Large intestine (tissue), 3 donors: ENCODE results near the gene PIK3C2B. TPM values are rescaled to one million over a fixed set of nuclear protein-coding genes. Genes with fewer than 3 reads are reported as not detected.

Source experiments
- DNase-seq, 2 donors: peaks; one replicate each; pipeline versions ENCODE4 v3.0.0 to v3.0.0-alpha.2; 2013
- H3K27ac ChIP-seq: one replicate; pipeline ENCODE4 v1.5.1; 2013; ENCODE audit warnings: low read length
- H3K27me3 ChIP-seq: 2 replicates; pipeline ENCODE4 v1.6.1; 2013; ENCODE audit warnings: low read length; ENCODE audit not compliant: control insufficient read depth, insufficient read depth
- H3K36me3 ChIP-seq: 2 replicates; pipeline ENCODE4 v1.6.1; 2013; ENCODE audit warnings: low read length; ENCODE audit not compliant: control insufficient read depth, insufficient read depth
- H3K4me1 ChIP-seq: one replicate; pipeline ENCODE4 v1.6.1; 2013; ENCODE audit warnings: low read length; ENCODE audit not compliant: control insufficient read depth, insufficient read depth
- H3K4me3 ChIP-seq: one replicate; pipeline ENCODE4 v1.5.1; 2013; ENCODE audit warnings: low read length
- H3K9me3 ChIP-seq: one replicate; pipeline ENCODE4 v1.6.1; 2013; ENCODE audit warnings: mild to moderate bottlenecking, low read depth, low read length, moderate library complexity; ENCODE audit not compliant: control insufficient read depth
- WGBS: methylation state at CpG from one replicate; pipeline ENCODE4 v1.1.5; 2013; ENCODE audit warnings: low lambda C conversion rate; ENCODE audit not compliant: insufficient coverage; 5-methylcytosine and 5-hydroxymethylcytosine counted together
- polyA plus RNA-seq: library from polyadenylated mRNA; unstranded; fragments of 120-200 nt; gene quantifications from one replicate; pipeline ENCODE4 v1.2.1, GENCODE V29; 2013

The PIK3C2B gene
- polyA plus RNA-seq, 1 donor = 26.3 TPM

- WGBS = 0% methylated on average over 2 of the region's 22 CpGs
- peak overlapping the region; percentile 72 for H3K4me3 ChIP-seq
- no peaks in the 10 kb centered on the region for H3K36me3 ChIP-seq
- peak in 1 of 2 donors; percentile 64 for DNase-seq
- H3K4me1 ChIP-seq = peaks cover 4% of the 10 kb centered on the region
- H3K27me3 ChIP-seq = no peaks in the 10 kb centered on the region
- H3K27ac ChIP-seq = peak overlapping the region; percentile 88
- no peaks in the 10 kb centered on the region for H3K9me3 ChIP-seq
These were observed 12.9 kb upstream of the PIK3C2B start for GRCh38 chr1:204507317-204508105.

GRCh38 chr1:204506969-204507316 is 12.3 kb upstream of the PIK3C2B start:
- H3K27ac ChIP-seq = peak overlapping the region; percentile 88
- DNase-seq = peak; percentile 90 to 94
- H3K27me3 ChIP-seq = no peaks in the 10 kb centered on the region

DNA sequence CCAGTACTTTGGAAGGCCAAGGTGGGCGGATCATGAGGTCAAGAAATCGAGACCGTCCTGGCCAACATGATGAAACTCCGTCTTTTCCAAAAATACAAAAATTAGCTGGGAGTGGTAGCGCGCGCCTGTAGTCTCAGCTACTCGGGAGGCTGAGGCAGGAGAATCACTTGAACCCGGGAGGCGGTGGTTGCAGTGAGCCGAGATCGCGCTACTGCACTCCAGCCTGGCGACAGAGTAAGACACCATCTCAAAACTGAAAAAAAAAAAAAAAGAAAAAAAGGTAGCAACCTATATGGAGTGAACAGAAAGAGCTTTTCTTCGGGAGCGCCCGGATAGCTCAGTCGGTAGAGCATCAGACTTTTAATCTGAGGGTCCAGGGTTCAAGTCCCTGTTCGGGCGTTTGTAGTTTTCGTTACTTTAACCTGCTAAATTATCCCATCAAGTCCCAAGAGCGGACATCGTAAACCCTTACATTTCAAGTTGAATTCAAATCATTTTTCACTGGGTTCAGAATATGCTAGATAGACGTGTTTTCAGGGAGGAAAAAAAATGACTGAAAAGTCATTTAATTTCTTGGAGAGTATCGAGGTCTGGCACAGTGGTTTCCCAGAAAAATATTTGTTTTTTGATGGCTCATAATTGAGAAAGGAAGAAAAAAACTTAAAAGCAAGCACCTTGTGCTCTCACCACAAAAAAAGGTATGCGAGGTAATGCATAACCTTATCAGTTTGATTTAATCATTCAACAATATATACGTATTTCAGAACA is 11.8 kb upstream of the PIK3C2B start:
- DNase-seq = peak; percentile 67 to 83
- Histone ChIP-seq H3K27ac (peak overlapping the region; percentile 88), H3K27me3 (no peaks in the 10 kb centered on the region), H3K4me3 (peak overlapping the region; percentile 72), H3K4me1 (peaks cover 4% of the 10 kb centered on the region), H3K9me3 (no peaks in the 10 kb centered on the region), H3K36me3 (no peaks in the 10 kb centered on the region)
- 0% methylated on average over 2 of the region's 27 CpGs for WGBS

More at GRCh38 chr1:204506969-204507316, 12.3 kb upstream of the PIK3C2B start:
- WGBS = no CpG with 5 or more reads among the region's 13 CpGs
- no peaks in the 10 kb centered on the region for H3K36me3 ChIP-seq
- peak overlapping the region; percentile 72 for H3K4me3 ChIP-seq
- H3K9me3 ChIP-seq = no peaks in the 10 kb centered on the region
- H3K4me1 ChIP-seq = peaks cover 4% of the 10 kb centered on the region

GRCh38 chr1:204505674-204506200 is 11.1 kb upstream of the PIK3C2B start:
- Histone ChIP-seq H3K27me3 (no peaks in the 10 kb centered on the region), H3K27ac (peak overlapping the region; percentile 88), H3K36me3 (no peaks in the 10 kb centered on the region), H3K4me1 (peaks cover 4% of the 10 kb centered on the region), H3K4me3 (peak overlapping the region; percentile 72), H3K9me3 (no peaks in the 10 kb centered on the region)
- WGBS = no CpG with 5 or more reads among the region's 4 CpGs
- no peak for DNase-seq

DNA sequence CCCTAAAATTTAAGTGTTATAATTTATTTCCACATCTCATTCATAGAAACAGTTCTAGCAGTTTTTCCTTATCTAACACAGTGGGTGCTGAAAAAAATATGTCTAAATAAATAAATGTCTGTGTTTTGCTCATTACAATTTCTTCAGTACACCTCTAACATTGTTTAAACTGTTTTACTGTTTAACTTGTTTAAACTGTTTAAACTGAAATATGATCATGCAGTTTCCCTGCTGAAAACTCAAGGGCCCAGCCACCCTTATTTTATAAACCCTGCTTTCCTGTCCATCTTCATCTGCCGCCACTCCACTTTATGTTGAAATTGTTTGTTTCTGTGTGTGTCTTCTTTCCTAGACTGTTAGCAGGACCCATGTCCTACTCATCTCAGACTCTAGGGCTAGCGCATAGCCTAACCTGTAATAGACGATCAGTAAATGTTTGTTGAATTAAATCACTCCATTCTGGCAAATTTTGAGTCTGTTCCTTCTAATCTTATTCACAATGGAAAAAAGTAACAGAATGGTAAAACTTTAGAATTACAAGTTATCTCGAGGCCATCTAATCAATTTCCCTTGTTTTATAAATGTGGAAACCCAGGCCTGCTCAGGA is 9.4 kb upstream of the PIK3C2B start:
- Histone ChIP-seq H3K4me1 (peaks cover 4% of the 10 kb centered on the region), H3K36me3 (no peaks in the 10 kb centered on the region), H3K27ac (no peak overlapping the region), H3K9me3 (no peaks in the 10 kb centered on the region), H3K4me3 (no peak overlapping the region), H3K27me3 (no peaks in the 10 kb centered on the region)
- no peak for DNase-seq
- 93% methylated on average over 2 of the region's 4 CpGs for WGBS

- H3K4me1 ChIP-seq = peaks cover 4% of the 10 kb centered on the region
- DNase-seq = peak in 1 of 2 donors; percentile 59
- no peaks in the 10 kb centered on the region for H3K9me3 ChIP-seq
- H3K4me3 ChIP-seq = no peak overlapping the region
- H3K27me3 ChIP-seq = no peaks in the 10 kb centered on the region
- H3K36me3 ChIP-seq = no peaks in the 10 kb centered on the region
- 40% methylated on average over 2 of the region's 7 CpGs for WGBS
- H3K27ac ChIP-seq = no peak overlapping the region
These were observed 8.7 kb upstream of the PIK3C2B start for GRCh38 chr1:204503122-204503912.

- Histone ChIP-seq H3K4me3 (no peak overlapping the region), H3K9me3 (no peaks in the 10 kb centered on the region), H3K36me3 (no peaks in the 10 kb centered on the region), H3K27ac (no peak overlapping the region), H3K4me1 (peaks cover 4% of the 10 kb centered on the region), H3K27me3 (no peaks in the 10 kb centered on the region)
- DNase-seq = no peak
- 96% methylated on average over 4 of the region's 6 CpGs for WGBS
These were observed 7.6 kb upstream of the PIK3C2B start for GRCh38 chr1:204502241-204502640.

- H3K4me3 ChIP-seq = no peak overlapping the region
- H3K27ac ChIP-seq = no peak overlapping the region
- 100% methylated on average over 3 of the region's 7 CpGs for WGBS
- no peaks in the 10 kb centered on the region for H3K36me3 ChIP-seq
- no peaks in the 10 kb centered on the region for H3K27me3 ChIP-seq
- H3K4me1 ChIP-seq = no peaks in the 10 kb centered on the region
- DNase-seq = no peak
- H3K9me3 ChIP-seq = no peaks in the 10 kb centered on the region
These were observed 5.2 kb upstream of the PIK3C2B start for GRCh38 chr1:204499511-204500468.

DNA sequence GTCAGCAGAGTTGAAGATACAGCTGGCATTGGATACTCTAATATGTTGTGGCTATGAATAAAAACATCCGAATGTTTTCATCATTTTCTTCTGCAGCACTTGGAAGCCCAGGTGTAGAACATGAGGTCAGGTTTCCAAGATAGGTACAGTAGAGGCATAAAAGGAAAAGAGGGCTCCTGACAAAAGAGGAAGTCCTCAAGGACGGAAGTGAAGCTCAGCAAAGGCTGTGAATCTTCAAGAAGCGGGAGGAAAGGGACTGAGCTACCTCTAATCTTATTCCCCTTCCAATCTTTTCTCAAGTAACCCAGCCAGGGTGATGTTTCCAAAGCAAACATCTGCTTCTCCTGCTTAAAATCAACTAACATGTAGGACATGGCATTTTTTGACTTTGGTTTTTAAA is 4.4 kb upstream of the PIK3C2B start:
- Histone ChIP-seq H3K27ac (no peak overlapping the region), H3K4me3 (no peak overlapping the region), H3K36me3 (no peaks in the 10 kb centered on the region), H3K9me3 (no peaks in the 10 kb centered on the region), H3K4me1 (no peaks in the 10 kb centered on the region), H3K27me3 (no peaks in the 10 kb centered on the region)
- no peak for DNase-seq
- WGBS = no CpG with 5 or more reads among the region's 3 CpGs
